ENCODE results near the gene GDI2.
A peak's percentile ranks its signal among the peaks of the same experiment; 100 is the strongest.

The GDI2 gene

GRCh38 chr10:5818894-5819293 is 5.7 kb upstream of the GDI2 start:
- H3K9me3 ChIP-seq (ENCODE audit: control insufficient read depth in 1 of 2, low read length in 2 of 2): no peaks in the 10 kb centered on the region

GRCh38 chr10:5818048-5818331 is 4.8 kb upstream of the GDI2 start:
- H3K27ac ChIP-seq (ENCODE audit: low read length): no peak overlapping the region
- no peaks in the 10 kb centered on the region for H3K27me3 ChIP-seq (ENCODE audit: low read depth, low read length)
- H3K9me3 ChIP-seq (ENCODE audit: control insufficient read depth in 1 of 2, low read length in 2 of 2): no peaks in the 10 kb centered on the region

More at GRCh38 chr10:5818894-5819293, 5.7 kb upstream of the GDI2 start:
- H3K4me3 ChIP-seq (ENCODE audit: low read depth in 1 of 2, low read length in 2 of 2): no peak overlapping the region
- H3K36me3 ChIP-seq (ENCODE audit: control insufficient read depth in 1 of 2, insufficient read depth in 2 of 2, low read length in 2 of 2): no peaks in the 10 kb centered on the region
- no peak overlapping the region for H3K27ac ChIP-seq (ENCODE audit: low read length)
- H3K27me3 ChIP-seq (ENCODE audit: low read depth, low read length): no peaks in the 10 kb centered on the region
- H3K4me1 ChIP-seq (ENCODE audit: control insufficient read depth in 1 of 2, insufficient read depth in 2 of 2, low read length in 2 of 2): peaks cover 0 to 9% of the 10 kb centered on the region in 2 donors

GRCh38 chr10:5817322-5818047 is 4.3 kb upstream of the GDI2 start:
- no peaks in the 10 kb centered on the region for H3K9me3 ChIP-seq (ENCODE audit: control insufficient read depth in 1 of 2, low read length in 2 of 2)
- no peaks in the 10 kb centered on the region for H3K36me3 ChIP-seq (ENCODE audit: control insufficient read depth in 1 of 2, insufficient read depth in 2 of 2, low read length in 2 of 2)
- H3K4me3 ChIP-seq (ENCODE audit: low read depth in 1 of 2, low read length in 2 of 2): no peak overlapping the region
- H3K27ac ChIP-seq (ENCODE audit: low read length): no peak overlapping the region
- H3K27me3 ChIP-seq (ENCODE audit: low read depth, low read length): no peaks in the 10 kb centered on the region
- peaks cover 0 to 9% of the 10 kb centered on the region in 2 donors for H3K4me1 ChIP-seq (ENCODE audit: control insufficient read depth in 1 of 2, insufficient read depth in 2 of 2, low read length in 2 of 2)

More at GRCh38 chr10:5818048-5818331, 4.8 kb upstream of the GDI2 start:
- Histone ChIP-seq H3K4me1 (ENCODE audit: control insufficient read depth in 1 of 2, insufficient read depth in 2 of 2, low read length in 2 of 2) (peaks cover 0 to 9% of the 10 kb centered on the region in 2 donors), H3K36me3 (ENCODE audit: control insufficient read depth in 1 of 2, insufficient read depth in 2 of 2, low read length in 2 of 2) (no peaks in the 10 kb centered on the region), H3K4me3 (ENCODE audit: low read depth in 1 of 2, low read length in 2 of 2) (no peak overlapping the region)

GRCh38 chr10:5816170-5816569 is 2.9 kb upstream of the GDI2 start:
- H3K27me3 ChIP-seq (ENCODE audit: low read depth, low read length): no peaks in the 10 kb centered on the region
- no peak overlapping the region for H3K4me3 ChIP-seq (ENCODE audit: low read depth in 1 of 2, low read length in 2 of 2)
- H3K36me3 ChIP-seq (ENCODE audit: control insufficient read depth in 1 of 2, insufficient read depth in 2 of 2, low read length in 2 of 2): no peaks in the 10 kb centered on the region
- peaks cover 7 to 9% of the 10 kb centered on the region in 2 donors for H3K4me1 ChIP-seq (ENCODE audit: control insufficient read depth in 1 of 2, insufficient read depth in 2 of 2, low read length in 2 of 2)
- no peaks in the 10 kb centered on the region for H3K9me3 ChIP-seq (ENCODE audit: control insufficient read depth in 1 of 2, low read length in 2 of 2)
- H3K27ac ChIP-seq (ENCODE audit: low read length): no peak overlapping the region

- peaks cover 11 to 25% of the 10 kb centered on the region in 2 donors for H3K4me1 ChIP-seq (ENCODE audit: control insufficient read depth in 1 of 2, insufficient read depth in 2 of 2, low read length in 2 of 2)
- no peaks in the 10 kb centered on the region for H3K9me3 ChIP-seq (ENCODE audit: control insufficient read depth in 1 of 2, low read length in 2 of 2)
- H3K27me3 ChIP-seq (ENCODE audit: low read depth, low read length): no peaks in the 10 kb centered on the region
- H3K36me3 ChIP-seq (ENCODE audit: control insufficient read depth in 1 of 2, insufficient read depth in 2 of 2, low read length in 2 of 2): no peaks in the 10 kb centered on the region
- H3K27ac ChIP-seq (ENCODE audit: low read length): peak overlapping the region; percentile 98
- H3K4me3 ChIP-seq (ENCODE audit: low read depth in 1 of 2, low read length in 2 of 2): peak overlapping the region; percentile 93 to 95
Measured at GRCh38 chr10:5814110-5815107, 1.2 kb upstream of the GDI2 start.

GRCh38 chr10:5813091-5813340 is 218 bp downstream of the GDI2 start:
- Histone ChIP-seq H3K4me1 (ENCODE audit: control insufficient read depth in 1 of 2, insufficient read depth in 2 of 2, low read length in 2 of 2) (peaks cover 14 to 27% of the 10 kb centered on the region in 2 donors), H3K9me3 (ENCODE audit: control insufficient read depth in 1 of 2, low read length in 2 of 2) (no peaks in the 10 kb centered on the region), H3K27ac (ENCODE audit: low read length) (peak overlapping the region; percentile 98), H3K27me3 (ENCODE audit: low read depth, low read length) (no peaks in the 10 kb centered on the region), H3K4me3 (ENCODE audit: low read depth in 1 of 2, low read length in 2 of 2) (peak overlapping the region; percentile 93 to 95), H3K36me3 (ENCODE audit: control insufficient read depth in 1 of 2, insufficient read depth in 2 of 2, low read length in 2 of 2) (no peaks in the 10 kb centered on the region)

GRCh38 chr10:5812283-5813090 is 747 bp downstream of the GDI2 start:
- no peaks in the 10 kb centered on the region for H3K27me3 ChIP-seq (ENCODE audit: low read depth, low read length)
- H3K36me3 ChIP-seq (ENCODE audit: control insufficient read depth in 1 of 2, insufficient read depth in 2 of 2, low read length in 2 of 2): no peaks in the 10 kb centered on the region
- peak overlapping the region; percentile 98 for H3K27ac ChIP-seq (ENCODE audit: low read length)
- no peaks in the 10 kb centered on the region for H3K9me3 ChIP-seq (ENCODE audit: control insufficient read depth in 1 of 2, low read length in 2 of 2)
- H3K4me1 ChIP-seq (ENCODE audit: control insufficient read depth in 1 of 2, insufficient read depth in 2 of 2, low read length in 2 of 2): peaks cover 14 to 28% of the 10 kb centered on the region in 2 donors
- H3K4me3 ChIP-seq (ENCODE audit: low read depth in 1 of 2, low read length in 2 of 2): peak overlapping the region; percentile 93 to 95

- Histone ChIP-seq H3K27me3 (ENCODE audit: low read depth, low read length) (no peaks in the 10 kb centered on the region), H3K4me1 (ENCODE audit: control insufficient read depth in 1 of 2, insufficient read depth in 2 of 2, low read length in 2 of 2) (peaks cover 14 to 38% of the 10 kb centered on the region in 2 donors), H3K4me3 (ENCODE audit: low read depth in 1 of 2, low read length in 2 of 2) (peak overlapping the region; percentile 93 to 95), H3K27ac (ENCODE audit: low read length) (peak overlapping the region; percentile 98), H3K36me3 (ENCODE audit: control insufficient read depth in 1 of 2, insufficient read depth in 2 of 2, low read length in 2 of 2) (no peaks in the 10 kb centered on the region), H3K9me3 (ENCODE audit: control insufficient read depth in 1 of 2, low read length in 2 of 2) (no peaks in the 10 kb centered on the region)
Measured at GRCh38 chr10:5811387-5811821, 1.8 kb downstream of the GDI2 start.

- Histone ChIP-seq H3K9me3 (ENCODE audit: control insufficient read depth in 1 of 2, low read length in 2 of 2) (no peaks in the 10 kb centered on the region), H3K27me3 (ENCODE audit: low read depth, low read length) (no peaks in the 10 kb centered on the region), H3K27ac (ENCODE audit: low read length) (peak overlapping the region; percentile 36), H3K4me3 (ENCODE audit: low read depth in 1 of 2, low read length in 2 of 2) (peak overlapping the region in 1 of 2 donors; percentile 93), H3K36me3 (ENCODE audit: control insufficient read depth in 1 of 2, insufficient read depth in 2 of 2, low read length in 2 of 2) (no peaks in the 10 kb centered on the region), H3K4me1 (ENCODE audit: control insufficient read depth in 1 of 2, insufficient read depth in 2 of 2, low read length in 2 of 2) (peaks cover 14 to 38% of the 10 kb centered on the region in 2 donors)
Measured at GRCh38 chr10:5810225-5810624, 3.0 kb downstream of the GDI2 start.

GRCh38 chr10:5809527-5810154 is 3.6 kb downstream of the GDI2 start:
- Histone ChIP-seq H3K4me1 (ENCODE audit: control insufficient read depth in 1 of 2, insufficient read depth in 2 of 2, low read length in 2 of 2) (peaks cover 10 to 39% of the 10 kb centered on the region in 2 donors), H3K4me3 (ENCODE audit: low read depth in 1 of 2, low read length in 2 of 2) (peak overlapping the region; percentile 14 to 28), H3K9me3 (ENCODE audit: control insufficient read depth in 1 of 2, low read length in 2 of 2) (no peaks in the 10 kb centered on the region), H3K27me3 (ENCODE audit: low read depth, low read length) (no peaks in the 10 kb centered on the region), H3K36me3 (ENCODE audit: control insufficient read depth in 1 of 2, insufficient read depth in 2 of 2, low read length in 2 of 2) (no peaks in the 10 kb centered on the region), H3K27ac (ENCODE audit: low read length) (peak overlapping the region; percentile 36)

Data from muscle layer of duodenum (tissue), 2 donors.